Cerebellar nuclear complex (tissue), 1 donor: ENCODE measurements around the gene SYCP2L.
"Not testable (repeated sequence)": the region's sequence is repeated elsewhere in the genome, so short reads cannot be mapped to it uniquely, and the experiment has no call there.

Source experiments
- DNase-seq, 2 experiments: peaks; one replicate each; lab custom pipeline; 2025; lab: John Stamatoyannopoulos, UW

Gene SYCP2L

GRCh38 chr6:10957414-10957886 lies 70.6 kb downstream of the SYCP2L start:
- DNase-seq, result no peak

- DNase-seq, result no peak
Measured at GRCh38 chr6:10960171-10960570, 73.3 kb downstream of the SYCP2L start.

GRCh38 chr6:10961837-10962236 lies 75.0 kb downstream of the SYCP2L start:
- DNase-seq, result no peak

- DNase-seq, result no peak
Measured at GRCh38 chr6:10962673-10963072, 75.8 kb downstream of the SYCP2L start.

GRCh38 chr6:10963113-10963512 lies 76.3 kb downstream of the SYCP2L start:
- no peak for DNase-seq

- DNase-seq, result no peak
Measured at GRCh38 chr6:10964684-10965083, 77.8 kb downstream of the SYCP2L start.

GRCh38 chr6:10968776-10969175 lies 81.9 kb downstream of the SYCP2L start:
- no peak for DNase-seq

- no peak for DNase-seq
Measured at GRCh38 chr6:10970731-10971130, 83.9 kb downstream of the SYCP2L start.

- DNase-seq, result no peak
Measured at GRCh38 chr6:10972196-10972595, 85.3 kb downstream of the SYCP2L start.

- DNase-seq, result no peak
Measured at GRCh38 chr6:10976571-10976970, 89.7 kb downstream of the SYCP2L start.

- no peak for DNase-seq
Measured at GRCh38 chr6:10977231-10977968, 90.5 kb downstream of the SYCP2L start.

- no peak for DNase-seq
Measured at GRCh38 chr6:10979603-10980002, 92.8 kb downstream of the SYCP2L start.

- no peak for DNase-seq
Measured at GRCh38 chr6:10981409-10981808, 94.6 kb downstream of the SYCP2L start.

- not testable (repeated sequence) for DNase-seq
Measured at GRCh38 chr6:10984959-10985358, 98.1 kb downstream of the SYCP2L start.

- DNase-seq, result no peak
Measured at GRCh38 chr6:10989587-10989986, 102.7 kb downstream of the SYCP2L start.

- DNase-seq, result no peak
Measured at GRCh38 chr6:10991115-10991514, 104.3 kb downstream of the SYCP2L start.

- no peak for DNase-seq
Measured at GRCh38 chr6:10993896-10994295, 107.0 kb downstream of the SYCP2L start.

GRCh38 chr6:10995114-10995707 lies 108.4 kb downstream of the SYCP2L start:
- DNase-seq, result no peak

GRCh38 chr6:10999994-11000393 lies 113.1 kb downstream of the SYCP2L start:
- DNase-seq, result no peak

- no peak for DNase-seq
Measured at GRCh38 chr6:11002176-11002575, 115.3 kb downstream of the SYCP2L start.

GRCh38 chr6:11003297-11003696 lies 116.4 kb downstream of the SYCP2L start:
- not testable (repeated sequence) for DNase-seq

GRCh38 chr6:11006061-11006460 lies 119.2 kb downstream of the SYCP2L start:
- DNase-seq, result no peak

GRCh38 chr6:11007715-11008608 lies 121.1 kb downstream of the SYCP2L start:
- no peak for DNase-seq
